Measurements from ENCODE around the gene LYSMD4.
A peak's percentile ranks its signal among the peaks of the same experiment; 100 is the strongest.

The LYSMD4 gene

DNA sequence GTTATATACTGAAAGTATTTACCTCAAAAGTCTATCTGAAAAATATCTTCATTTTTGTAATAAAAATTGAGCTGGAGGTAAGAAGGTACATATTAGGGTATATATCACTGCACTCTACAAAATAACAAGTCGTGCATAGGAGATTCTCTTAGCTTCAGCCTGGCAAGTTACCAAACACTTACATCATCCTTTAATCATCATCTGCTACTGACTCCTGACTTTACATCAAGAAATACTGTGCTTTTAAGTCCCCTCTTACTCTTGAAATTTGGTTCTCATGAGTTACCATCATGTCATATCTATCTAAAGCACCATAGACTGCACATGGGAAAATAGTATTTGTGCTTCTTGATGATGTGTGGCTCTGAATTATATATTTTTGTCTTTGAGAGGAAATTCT lies 50.8 kb downstream of the LYSMD4 start:
- POLR2A ChIA-PET: no interaction called here
- CTCF ChIA-PET: interaction anchor here (1.1 to 1.4 kb wide), 3 partner anchors 10 to 23 kb away, joined by 3 to 8 read pairs (median 4); no protein-coding TSS in a partner anchor
- TF ChIP-seq, protein P1, sequence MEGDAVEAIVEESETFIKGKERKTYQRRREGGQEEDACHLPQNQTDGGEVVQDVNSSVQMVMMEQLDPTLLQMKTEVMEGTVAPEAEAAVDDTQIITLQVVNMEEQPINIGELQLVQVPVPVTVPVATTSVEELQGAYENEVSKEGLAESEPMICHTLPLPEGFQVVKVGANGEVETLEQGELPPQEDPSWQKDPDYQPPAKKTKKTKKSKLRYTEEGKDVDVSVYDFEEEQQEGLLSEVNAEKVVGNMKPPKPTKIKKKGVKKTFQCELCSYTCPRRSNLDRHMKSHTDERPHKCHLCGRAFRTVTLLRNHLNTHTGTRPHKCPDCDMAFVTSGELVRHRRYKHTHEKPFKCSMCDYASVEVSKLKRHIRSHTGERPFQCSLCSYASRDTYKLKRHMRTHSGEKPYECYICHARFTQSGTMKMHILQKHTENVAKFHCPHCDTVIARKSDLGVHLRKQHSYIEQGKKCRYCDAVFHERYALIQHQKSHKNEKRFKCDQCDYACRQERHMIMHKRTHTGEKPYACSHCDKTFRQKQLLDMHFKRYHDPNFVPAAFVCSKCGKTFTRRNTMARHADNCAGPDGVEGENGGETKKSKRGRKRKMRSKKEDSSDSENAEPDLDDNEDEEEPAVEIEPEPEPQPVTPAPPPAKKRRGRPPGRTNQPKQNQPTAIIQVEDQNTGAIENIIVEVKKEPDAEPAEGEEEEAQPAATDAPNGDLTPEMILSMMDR (IDR thresholded peaks at IDR 0.05; ENCODE audit: control extremely low read depth, extremely low read depth, low read depth, missing control alignments): no peak
- no peak for DNase-seq (ENCODE audit: extremely low spot score)

DNA sequence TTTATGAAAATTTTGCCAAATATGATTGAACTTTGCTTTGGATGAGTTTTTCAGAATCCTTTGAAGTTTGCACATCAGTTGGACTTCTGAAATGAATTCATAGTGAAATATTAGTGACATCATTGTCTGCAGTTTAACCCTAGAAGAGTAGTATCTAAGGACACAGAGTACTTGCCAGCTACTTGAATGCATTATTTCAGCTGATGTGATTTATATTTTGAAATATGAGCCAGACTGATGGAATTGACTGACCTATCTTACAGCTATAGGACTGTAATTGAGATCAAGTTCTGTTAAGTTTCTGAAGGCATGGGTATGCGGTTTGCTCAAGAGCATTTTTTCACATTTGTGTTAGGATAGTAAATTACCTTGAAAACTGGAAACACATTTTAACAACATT lies 51.2 kb downstream of the LYSMD4 start:
- DNase-seq (ENCODE audit: extremely low spot score): no peak
- ChIA-PET POLR2A (no interaction called here), CTCF (interaction anchor here (1.1 to 1.4 kb wide), 3 partner anchors 10 to 23 kb away, joined by 3 to 8 read pairs (median 4); no protein-coding TSS in a partner anchor)
- TF ChIP-seq, protein P1 (IDR thresholded peaks at IDR 0.05; ENCODE audit: control extremely low read depth, extremely low read depth, low read depth, missing control alignments): no peak

DNA sequence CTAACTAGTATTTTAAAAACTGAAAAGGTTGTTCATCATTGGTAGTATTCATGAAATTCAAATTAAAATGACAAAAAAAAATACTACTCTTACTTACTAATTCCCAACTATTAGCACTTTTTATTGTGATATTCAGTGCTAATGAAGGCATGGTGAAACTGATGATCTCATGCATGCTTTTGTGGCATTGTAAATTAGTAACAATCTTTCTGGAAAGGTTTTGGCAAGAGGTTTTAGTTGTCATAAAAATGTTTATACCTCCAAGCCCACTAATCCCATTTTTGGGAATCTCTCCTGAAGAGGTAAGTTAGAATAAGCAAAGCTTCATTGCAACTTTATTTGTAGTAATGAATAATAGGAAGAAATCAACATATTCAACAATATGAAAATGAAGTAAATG lies 53.0 kb downstream of the LYSMD4 start:
- no peak for DNase-seq (ENCODE audit: extremely low spot score)
- TF ChIP-seq, protein P1 (IDR thresholded peaks at IDR 0.05; ENCODE audit: control extremely low read depth, extremely low read depth, low read depth, missing control alignments): no peak
- POLR2A ChIA-PET: no interaction called here
- CTCF ChIA-PET: interaction anchor here (1.5 kb wide), 1 partner anchor 24 kb away, joined by 5 read pairs; no protein-coding TSS in a partner anchor

DNA sequence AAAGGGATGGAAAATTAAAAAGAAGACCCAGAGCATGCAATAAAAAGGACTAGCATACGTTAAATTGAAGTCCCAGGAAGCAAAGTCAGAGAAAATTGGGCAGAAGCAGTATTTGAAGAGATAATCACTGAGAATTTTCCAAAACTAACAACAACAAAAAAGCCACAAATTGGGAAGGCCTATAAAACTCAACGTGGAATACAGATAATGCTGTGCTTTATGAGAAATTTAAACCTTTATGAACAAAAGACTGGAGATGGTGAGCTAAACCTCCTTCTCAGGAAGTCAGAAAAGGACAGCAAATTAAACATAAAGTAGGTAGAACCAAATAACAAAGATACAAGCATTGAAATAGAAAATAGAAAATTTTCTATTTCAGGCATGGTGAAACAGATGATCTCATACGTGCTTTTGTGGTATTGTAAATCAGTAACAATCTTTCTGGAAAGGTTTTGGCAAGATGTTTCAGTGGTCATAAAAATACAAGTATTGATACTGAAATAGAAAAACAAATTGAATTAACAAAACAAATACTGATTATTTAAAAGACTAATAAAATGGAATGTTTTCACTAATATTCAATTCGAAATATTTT lies 55.6 kb downstream of the LYSMD4 start:
- TF ChIP-seq, protein P1 (IDR thresholded peaks at IDR 0.05; ENCODE audit: control extremely low read depth, extremely low read depth, low read depth, missing control alignments): no peak
- ChIA-PET CTCF (no interaction called here), POLR2A (no interaction called here)
- peak; percentile 36 for DNase-seq (ENCODE audit: extremely low spot score)

Data from GM10248 (cell line).